GM13977 (cell line): ENCODE data around the gene PLD1.

Source experiments
- DNase-seq: peaks from one replicate; pipeline ENCODE4 v3.0.0; 2012; ENCODE audit warnings: low spot score
- CTCF ChIP-seq: IDR thresholded peaks from 2 replicates; pipeline ENCODE4 v1.5.1; 2012; ENCODE audit warnings: mild to moderate bottlenecking, control low read depth; ENCODE audit not compliant: insufficient read depth; ENCODE audit errors: extremely low read depth, missing control alignments
- in situ Hi-C: fragments of 300-500 bp; cut with MboI; formaldehyde crosslinking; loops from one replicate; pipeline ENCODE4 v1.12.0; 2022; ENCODE audit warnings: low sequenced_read_pairs, low pct_unique_long_range_greater_than_20kb, mixed read lengths, inconsistent platforms; ENCODE audit not compliant: unreplicated experiment

The PLD1 gene

GRCh38 chr3:171784387-171784786 is 25.9 kb downstream of the PLD1 start:
- in situ Hi-C loops, result no loop called here
- no peak for DNase-seq
- TF ChIP-seq CTCF, result no peak

DNA sequence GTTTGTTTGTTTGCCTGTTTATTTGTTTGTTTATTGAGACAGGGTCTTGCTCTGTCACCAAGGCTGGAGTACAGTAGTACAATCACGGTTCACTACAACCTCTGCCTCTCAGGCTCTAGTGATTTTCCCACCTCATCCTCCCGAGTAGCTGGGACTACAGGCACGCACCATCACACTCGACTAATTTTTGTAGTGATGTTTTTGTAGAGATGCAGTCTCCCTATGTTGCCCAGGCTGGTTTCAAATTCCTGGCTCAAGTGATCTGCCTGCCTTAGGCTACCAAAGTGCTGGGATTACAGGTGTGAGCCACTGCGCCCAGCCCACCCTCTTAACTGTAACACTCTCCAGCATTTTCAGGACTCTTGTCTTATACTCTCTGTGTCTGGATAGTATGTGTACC is 26.7 kb downstream of the PLD1 start:
- in situ Hi-C loops, result no loop called here
- no peak for TF ChIP-seq CTCF
- DNase-seq, result no peak

DNA sequence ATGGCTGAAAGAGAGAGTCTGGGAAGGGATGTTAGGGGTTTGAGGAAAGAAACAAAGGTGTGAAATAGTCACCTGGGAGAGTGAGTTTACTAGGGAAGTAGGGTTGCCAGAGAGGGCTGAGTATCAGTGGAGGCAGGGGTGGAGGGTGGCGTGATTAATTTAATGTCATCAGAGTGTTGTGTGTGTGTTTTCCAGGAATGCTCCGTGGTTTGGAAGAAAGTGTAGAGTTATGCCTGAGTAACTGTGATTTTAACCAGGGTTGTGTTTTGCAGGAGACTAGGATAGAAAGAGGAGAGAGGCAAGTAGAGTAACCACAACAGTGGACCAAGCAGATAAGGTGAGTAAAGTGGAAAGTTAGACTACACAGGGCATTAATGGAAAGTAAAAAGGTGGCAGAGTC is 27.2 kb downstream of the PLD1 start:
- in situ Hi-C loops, result no loop called here
- no peak for TF ChIP-seq CTCF
- no peak for DNase-seq

DNA sequence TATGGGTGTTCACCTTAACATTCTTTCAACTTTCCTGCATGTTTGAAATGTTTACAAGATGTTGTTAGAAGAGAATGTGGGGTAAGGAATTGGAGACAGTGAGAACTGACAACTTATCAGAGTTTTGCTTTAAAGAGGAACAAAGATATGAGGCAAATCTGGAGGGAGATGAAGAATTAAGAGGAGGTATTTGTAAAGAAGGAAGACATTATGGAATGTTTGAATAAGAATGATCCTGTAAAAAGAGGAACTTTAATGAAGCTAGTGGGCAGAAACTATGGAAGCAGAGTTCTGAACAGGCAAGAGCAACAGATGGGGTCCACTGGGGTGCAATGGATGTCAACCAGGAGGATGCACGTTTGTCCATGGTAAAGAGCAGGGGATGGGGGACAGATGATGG is 27.7 kb downstream of the PLD1 start:
- TF ChIP-seq CTCF, result no peak
- in situ Hi-C loops, result no loop called here
- DNase-seq, result no peak

GRCh38 chr3:171781711-171782127 is 28.6 kb downstream of the PLD1 start:
- no peak for TF ChIP-seq CTCF
- in situ Hi-C loops, result no loop called here
- no peak for DNase-seq

GRCh38 chr3:171778493-171778892 is 31.8 kb downstream of the PLD1 start:
- peak; percentile 3 for TF ChIP-seq CTCF
- in situ Hi-C loops, result no loop called here
- DNase-seq, result no peak

GRCh38 chr3:171777596-171777995 is 32.7 kb downstream of the PLD1 start:
- in situ Hi-C loops, result no loop called here
- TF ChIP-seq CTCF, result no peak
- no peak for DNase-seq
